Measurements from ENCODE around the gene PTPRO. TPM values are rescaled to one million over a fixed set of nuclear protein-coding genes. Genes with fewer than 3 reads are reported as not detected.

PTPRO gene
- total and polyA plus RNA-seq, 4 experiments from 2014 or later = 3.0 to 7.8 (median 5.0) TPM

GRCh38 chr12:15590180-15590826, 268.0 kb downstream of the PTPRO start:
- Mint-ChIP-seq H3K4me1 (peaks cover 3 to 10% (median 8%) of the 10 kb centered on the region in 4 donors), H3K4me3 (peak overlapping the region; percentile 68 to 88 (median 80)), H3K27ac (peak overlapping the region in 6 of 7 donors; percentile 28 to 90 (median 40)), H3K9me3 (no peaks in the 10 kb centered on the region), H3K36me3 (peaks cover 5 to 11% of the 10 kb centered on the region in 2 donors), H3K27me3 (peaks cover 3 to 5% of the 10 kb centered on the region in 2 donors)
- Histone ChIP-seq H3K9me3 (ENCODE audit: control insufficient read depth in 1 of 2, low read length in 2 of 2) (no peaks in the 10 kb centered on the region), H3K4me3 (ENCODE audit: low read length in 2 of 2) (no peak overlapping the region), H3K36me3 (ENCODE audit: insufficient read depth, low read length) (no peaks in the 10 kb centered on the region), H3K4me1 (ENCODE audit: insufficient read depth, low read length) (peaks cover 9% of the 10 kb centered on the region), H3K27me3 (ENCODE audit: insufficient read depth, low read length) (no peaks in the 10 kb centered on the region), H3K27ac (ENCODE audit: low read depth, low read length) (no peak overlapping the region)
- intact Hi-C loops (cut with micrococcal nuclease) = loop anchor here (1.0 to 5.0 kb wide), 4 partner anchors 182 to 309 kb away; partner anchors contain the start of gene EPS8
- DNase-seq = peak; percentile 53 to 66 (median 63)
- CTCF ChIA-PET (ENCODE audit: partially characterized antibody) = interaction anchor here (0.6 to 12.3 kb wide), 34 partner anchors 9 to 369 kb away, joined by 3 to 394 read pairs (median 4); partner anchors contain the start of gene RERG
- POLR2A ChIA-PET (ENCODE audit: partially characterized antibody) = interaction anchor here (1.0 to 1.2 kb wide), 3 partner anchors 56 to 199 kb away, joined by 3 to 5 read pairs (median 5); partner anchors contain the start of gene EPS8

DNA sequence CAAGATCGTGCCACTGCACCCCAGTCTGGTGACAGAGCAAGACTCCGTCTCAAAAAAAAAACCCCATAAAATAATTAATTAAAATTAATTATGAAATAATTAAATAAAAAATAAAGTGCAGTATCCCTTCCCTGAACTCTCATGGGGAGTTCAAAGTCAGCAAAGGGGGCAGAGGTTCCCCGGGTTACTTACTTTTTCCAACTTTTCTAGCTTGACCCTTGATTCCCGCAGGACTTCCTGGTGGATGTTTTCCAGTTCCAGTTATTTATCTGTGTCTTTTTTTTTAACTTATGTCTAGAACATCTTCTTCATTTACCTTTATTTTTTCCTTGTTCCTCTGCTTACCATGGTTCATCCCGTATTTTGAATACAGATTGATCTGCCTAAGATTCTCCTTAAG, 269.5 kb downstream of the PTPRO start:
- Histone ChIP-seq H3K27ac (ENCODE audit: low read depth, low read length) (no peak overlapping the region), H3K9me3 (ENCODE audit: control insufficient read depth in 1 of 2, low read length in 2 of 2) (no peaks in the 10 kb centered on the region), H3K4me1 (ENCODE audit: insufficient read depth, low read length) (peaks cover 9% of the 10 kb centered on the region), H3K36me3 (ENCODE audit: insufficient read depth, low read length) (no peaks in the 10 kb centered on the region), H3K4me3 (ENCODE audit: low read length in 2 of 2) (no peak overlapping the region), H3K27me3 (ENCODE audit: insufficient read depth, low read length) (no peaks in the 10 kb centered on the region)
- no peak for DNase-seq
- H3K9me3 Mint-ChIP-seq = no peaks in the 10 kb centered on the region
- intact Hi-C loops (cut with micrococcal nuclease) = loop anchor here (5.0 kb wide), 2 partner anchors 180 to 195 kb away; partner anchors contain the start of gene EPS8
- peaks cover 3 to 10% (median 8%) of the 10 kb centered on the region in 4 donors for H3K4me1 Mint-ChIP-seq
- no peak overlapping the region for H3K4me3 Mint-ChIP-seq
- peaks cover 5 to 13% of the 10 kb centered on the region in 2 donors for H3K36me3 Mint-ChIP-seq
- ChIA-PET POLR2A (ENCODE audit: partially characterized antibody) (no interaction called here), CTCF (ENCODE audit: partially characterized antibody) (interaction anchor here (0.6 to 12.3 kb wide), 6 partner anchors 35 to 299 kb away, joined by 3 to 394 read pairs (median 9); no protein-coding TSS in a partner anchor)
- peaks cover 3 to 5% of the 10 kb centered on the region in 2 donors for H3K27me3 Mint-ChIP-seq
- H3K27ac Mint-ChIP-seq = no peak overlapping the region

GRCh38 chr12:15592934-15593333, 270.6 kb downstream of the PTPRO start:
- DNase-seq = no peak
- peaks cover 3 to 5% of the 10 kb centered on the region in 2 donors for H3K27me3 Mint-ChIP-seq
- no peaks in the 10 kb centered on the region for H3K9me3 ChIP-seq (ENCODE audit: control insufficient read depth in 1 of 2, low read length in 2 of 2)
- POLR2A ChIA-PET (ENCODE audit: partially characterized antibody) = no interaction called here
- H3K36me3 Mint-ChIP-seq = peaks cover 4 to 11% of the 10 kb centered on the region in 2 donors
- no peak overlapping the region for H3K27ac ChIP-seq (ENCODE audit: low read depth, low read length)
- no peaks in the 10 kb centered on the region for H3K27me3 ChIP-seq (ENCODE audit: insufficient read depth, low read length)
- no peak overlapping the region for H3K27ac Mint-ChIP-seq
- peaks cover 3 to 10% (median 8%) of the 10 kb centered on the region in 4 donors for H3K4me1 Mint-ChIP-seq
- no peaks in the 10 kb centered on the region for H3K36me3 ChIP-seq (ENCODE audit: insufficient read depth, low read length)
- H3K4me3 ChIP-seq (ENCODE audit: low read length in 2 of 2) = no peak overlapping the region
- H3K4me1 ChIP-seq (ENCODE audit: insufficient read depth, low read length) = peaks cover 9% of the 10 kb centered on the region
- intact Hi-C loops (cut with micrococcal nuclease) = loop anchor here (5.0 kb wide), 2 partner anchors 179 to 194 kb away; partner anchors contain the start of gene EPS8
- no peak overlapping the region for H3K4me3 Mint-ChIP-seq
- H3K9me3 Mint-ChIP-seq = no peaks in the 10 kb centered on the region
- CTCF ChIA-PET (ENCODE audit: partially characterized antibody) = interaction anchor here (1.4 to 12.3 kb wide), 3 partner anchors 8 to 264 kb away, joined by 5 to 394 read pairs (median 69); no protein-coding TSS in a partner anchor

GRCh38 chr12:15596174-15596573, 273.9 kb downstream of the PTPRO start:
- no peak for DNase-seq
- intact Hi-C loops (cut with micrococcal nuclease) = no loop called here
- Histone ChIP-seq H3K4me1 (ENCODE audit: insufficient read depth, low read length) (no peaks in the 10 kb centered on the region), H3K9me3 (ENCODE audit: control insufficient read depth in 1 of 2, low read length in 2 of 2) (no peaks in the 10 kb centered on the region), H3K36me3 (ENCODE audit: insufficient read depth, low read length) (no peaks in the 10 kb centered on the region), H3K27me3 (ENCODE audit: insufficient read depth, low read length) (no peaks in the 10 kb centered on the region), H3K27ac (ENCODE audit: low read depth, low read length) (no peak overlapping the region), H3K4me3 (ENCODE audit: low read length in 2 of 2) (no peak overlapping the region)
- ChIA-PET POLR2A (ENCODE audit: partially characterized antibody) (no interaction called here), CTCF (ENCODE audit: partially characterized antibody) (no interaction called here)
- peaks cover 0 to 8% of the 10 kb centered on the region in 2 donors for H3K36me3 Mint-ChIP-seq
- H3K4me3 Mint-ChIP-seq = no peak overlapping the region
- no peaks in the 10 kb centered on the region for H3K4me1 Mint-ChIP-seq
- H3K9me3 Mint-ChIP-seq = no peaks in the 10 kb centered on the region
- no peak overlapping the region for H3K27ac Mint-ChIP-seq
- H3K27me3 Mint-ChIP-seq = no peaks in the 10 kb centered on the region

DNA sequence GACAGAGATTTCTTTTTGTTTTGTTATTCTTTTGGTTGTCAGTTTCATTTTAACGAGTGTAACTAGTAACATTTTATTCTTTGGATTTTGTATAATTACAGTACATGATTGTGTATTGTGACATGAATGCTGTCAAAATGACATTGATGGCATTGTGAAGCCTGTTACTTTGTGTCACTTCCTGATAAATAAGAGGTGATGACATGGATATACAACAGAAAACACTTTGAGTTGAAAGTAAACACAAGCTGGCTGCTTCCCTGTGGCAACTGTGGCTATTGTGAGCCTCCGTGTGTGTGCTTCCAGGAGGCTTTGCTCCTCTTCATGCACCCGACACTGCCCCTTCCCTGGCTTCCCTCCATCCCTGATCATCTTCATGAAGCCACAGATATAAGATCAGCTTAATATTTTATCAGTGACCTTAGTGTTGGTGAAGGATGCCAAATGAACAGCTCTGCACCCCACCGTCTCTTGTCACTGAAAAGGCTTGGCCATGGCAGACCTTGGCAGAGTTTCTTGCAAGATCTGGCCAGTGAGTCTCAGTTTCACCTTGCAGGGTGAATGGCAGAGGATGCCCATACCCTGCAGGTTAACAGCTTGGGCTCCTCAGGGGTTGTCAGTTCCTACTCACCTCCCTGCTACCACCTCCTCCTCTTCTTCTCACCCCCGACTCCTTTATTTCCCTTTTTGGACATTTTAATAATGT, 275.0 kb downstream of the PTPRO start:
- no peak overlapping the region for H3K27ac ChIP-seq (ENCODE audit: low read depth, low read length)
- POLR2A ChIA-PET (ENCODE audit: partially characterized antibody) = no interaction called here
- no peak for DNase-seq
- Mint-ChIP-seq H3K36me3 (peaks cover 0 to 8% of the 10 kb centered on the region in 2 donors), H3K27ac (peak overlapping the region in 1 of 7 donors; percentile 6), H3K4me1 (no peaks in the 10 kb centered on the region), H3K4me3 (no peak overlapping the region), H3K27me3 (peaks cover 0 to 2% of the 10 kb centered on the region in 2 donors), H3K9me3 (no peaks in the 10 kb centered on the region)
- no peaks in the 10 kb centered on the region for H3K36me3 ChIP-seq (ENCODE audit: insufficient read depth, low read length)
- CTCF ChIA-PET (ENCODE audit: partially characterized antibody) = no interaction called here
- no peaks in the 10 kb centered on the region for H3K9me3 ChIP-seq (ENCODE audit: control insufficient read depth in 1 of 2, low read length in 2 of 2)
- H3K4me3 ChIP-seq (ENCODE audit: low read length in 2 of 2) = no peak overlapping the region
- no peaks in the 10 kb centered on the region for H3K27me3 ChIP-seq (ENCODE audit: insufficient read depth, low read length)
- intact Hi-C loops (cut with micrococcal nuclease) = no loop called here
- no peaks in the 10 kb centered on the region for H3K4me1 ChIP-seq (ENCODE audit: insufficient read depth, low read length)

DNA sequence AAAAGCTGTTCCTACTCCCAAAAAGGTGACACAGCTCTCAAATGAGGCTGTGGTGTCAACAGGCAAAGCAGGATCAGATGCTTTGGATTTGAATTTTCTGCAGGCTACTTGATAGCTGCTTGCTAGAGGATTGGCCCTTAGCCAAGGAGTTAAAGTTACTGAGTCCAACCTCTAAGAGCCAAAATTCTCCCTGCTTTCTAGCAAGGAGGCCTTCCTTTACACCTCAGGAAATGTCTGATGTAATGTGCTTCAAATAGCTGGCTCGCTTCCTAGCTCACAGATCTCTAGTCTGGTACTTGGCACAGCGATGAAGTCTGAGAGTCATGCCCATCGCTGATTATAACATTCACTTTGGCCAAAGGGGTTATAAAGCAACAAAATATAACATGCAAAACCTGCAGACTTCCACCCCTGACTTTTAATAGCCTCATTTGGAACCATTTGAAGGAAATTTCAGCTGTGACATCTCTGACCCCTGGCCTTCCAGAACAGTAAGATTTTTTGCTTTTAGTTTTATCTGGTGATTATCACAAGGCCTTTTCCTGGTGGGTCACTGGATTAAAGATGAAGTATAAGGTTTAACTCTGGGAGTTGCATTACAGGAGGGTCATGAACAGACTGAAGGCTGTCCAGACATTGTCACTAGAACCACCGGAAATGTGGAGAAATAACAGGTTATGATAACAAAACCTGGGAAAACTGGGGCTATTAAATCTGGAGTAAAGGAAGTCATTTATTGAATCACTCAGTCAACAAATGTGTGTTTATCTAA, 277.1 kb downstream of the PTPRO start:
- Mint-ChIP-seq H3K27me3 (peaks cover 0 to 2% of the 10 kb centered on the region in 2 donors), H3K9me3 (no peaks in the 10 kb centered on the region), H3K36me3 (peaks cover 0 to 8% of the 10 kb centered on the region in 2 donors), H3K4me1 (no peaks in the 10 kb centered on the region), H3K27ac (no peak overlapping the region), H3K4me3 (no peak overlapping the region)
- POLR2A ChIA-PET (ENCODE audit: partially characterized antibody) = no interaction called here
- CTCF ChIA-PET (ENCODE audit: partially characterized antibody) = interaction anchor here (0.9 kb wide), 1 partner anchor 9 kb away, joined by 3 read pairs; no protein-coding TSS in a partner anchor
- H3K4me1 ChIP-seq (ENCODE audit: insufficient read depth, low read length) = no peaks in the 10 kb centered on the region
- no peaks in the 10 kb centered on the region for H3K27me3 ChIP-seq (ENCODE audit: insufficient read depth, low read length)
- intact Hi-C loops (cut with micrococcal nuclease) = no loop called here
- DNase-seq = no peak
- no peak overlapping the region for H3K4me3 ChIP-seq (ENCODE audit: low read length in 2 of 2)
- H3K27ac ChIP-seq (ENCODE audit: low read depth, low read length) = no peak overlapping the region
- no peaks in the 10 kb centered on the region for H3K9me3 ChIP-seq (ENCODE audit: control insufficient read depth in 1 of 2, low read length in 2 of 2)
- H3K36me3 ChIP-seq (ENCODE audit: insufficient read depth, low read length) = no peaks in the 10 kb centered on the region

Measured in CD4-positive, alpha-beta memory T cell (primary cell).